ENCODE results near the gene PTPRN2.

DNA sequence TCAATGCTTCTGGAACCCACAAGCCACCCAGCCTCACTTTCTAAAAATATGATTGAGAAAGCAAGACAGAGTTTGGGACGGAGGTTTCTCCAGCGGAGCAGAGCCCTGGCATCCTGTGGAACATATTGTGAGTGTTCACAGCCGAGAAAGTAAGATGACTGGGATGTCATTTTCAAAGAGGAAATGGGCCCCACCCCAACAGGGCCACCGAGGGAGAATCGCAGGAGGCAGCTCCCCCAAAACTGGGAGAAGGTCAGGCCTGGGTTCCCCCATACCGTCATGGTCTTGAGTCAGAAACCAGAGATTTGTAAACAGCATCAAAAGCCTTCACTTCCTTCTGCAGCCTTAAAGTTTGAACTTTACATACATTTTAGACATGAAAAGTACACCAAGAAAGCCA lies 560.0 kb downstream of the PTPRN2 start:
- TF ChIP-seq, protein P1, sequence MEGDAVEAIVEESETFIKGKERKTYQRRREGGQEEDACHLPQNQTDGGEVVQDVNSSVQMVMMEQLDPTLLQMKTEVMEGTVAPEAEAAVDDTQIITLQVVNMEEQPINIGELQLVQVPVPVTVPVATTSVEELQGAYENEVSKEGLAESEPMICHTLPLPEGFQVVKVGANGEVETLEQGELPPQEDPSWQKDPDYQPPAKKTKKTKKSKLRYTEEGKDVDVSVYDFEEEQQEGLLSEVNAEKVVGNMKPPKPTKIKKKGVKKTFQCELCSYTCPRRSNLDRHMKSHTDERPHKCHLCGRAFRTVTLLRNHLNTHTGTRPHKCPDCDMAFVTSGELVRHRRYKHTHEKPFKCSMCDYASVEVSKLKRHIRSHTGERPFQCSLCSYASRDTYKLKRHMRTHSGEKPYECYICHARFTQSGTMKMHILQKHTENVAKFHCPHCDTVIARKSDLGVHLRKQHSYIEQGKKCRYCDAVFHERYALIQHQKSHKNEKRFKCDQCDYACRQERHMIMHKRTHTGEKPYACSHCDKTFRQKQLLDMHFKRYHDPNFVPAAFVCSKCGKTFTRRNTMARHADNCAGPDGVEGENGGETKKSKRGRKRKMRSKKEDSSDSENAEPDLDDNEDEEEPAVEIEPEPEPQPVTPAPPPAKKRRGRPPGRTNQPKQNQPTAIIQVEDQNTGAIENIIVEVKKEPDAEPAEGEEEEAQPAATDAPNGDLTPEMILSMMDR (IDR thresholded peaks at IDR 0.05; ENCODE audit: extremely low read depth in 1 of 2, insufficient read depth in 1 of 2, low read depth in 1 of 2, low read length in 2 of 2), result no peak
- no peak for TF ChIP-seq POLR2A (IDR thresholded peaks at IDR 0.05; ENCODE audit: low read depth, low read length)

Data from endothelial cell of umbilical vein (primary cell).